Measurements from ENCODE around the gene THAP2. TPM values are rescaled to one million over a fixed set of nuclear protein-coding genes. Genes with fewer than 3 reads are reported as not detected.
A peak's percentile ranks its signal among the peaks of the same experiment; 100 is the strongest.
"Not testable (repeated sequence)": the region's sequence is repeated elsewhere in the genome, so short reads cannot be mapped to it uniquely, and the experiment has no call there.

The THAP2 gene
- total RNA-seq, 1 donor from 2014 or later: 5.9 TPM

DNA sequence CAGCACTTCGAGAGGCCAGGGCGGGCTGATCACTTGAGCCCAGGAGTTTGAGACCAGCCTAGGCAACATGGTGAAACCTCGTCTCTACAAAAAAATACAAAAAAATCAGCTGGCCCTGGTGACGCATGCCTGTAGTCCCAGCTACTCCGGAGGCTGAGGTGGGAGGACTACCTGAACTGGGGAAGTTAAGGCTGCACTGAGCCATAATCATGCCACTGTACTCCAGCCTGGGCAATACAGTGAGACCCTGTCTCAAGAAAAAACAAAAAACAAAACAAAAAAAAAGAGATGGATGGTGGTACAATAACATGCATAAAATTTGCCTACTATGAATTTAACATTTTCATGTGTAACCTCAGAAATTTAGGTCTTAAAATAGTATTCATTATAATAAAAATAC is 2.2 kb downstream of the THAP2 start:
- H3K4me3 Mint-ChIP-seq: no peak overlapping the region
- H3K27ac Mint-ChIP-seq: no peak overlapping the region
- H3K4me1 Mint-ChIP-seq (ENCODE audit: low read depth): peaks cover 36% of the 10 kb centered on the region
- no peaks in the 10 kb centered on the region for H3K27me3 Mint-ChIP-seq (ENCODE audit: insufficient read depth)
- H3K36me3 Mint-ChIP-seq (ENCODE audit: low read depth): peaks cover 22% of the 10 kb centered on the region
- H3K9me3 Mint-ChIP-seq: no peaks in the 10 kb centered on the region
- intact Hi-C loops (cut with micrococcal nuclease): no loop called here
- no peak for DNase-seq (ENCODE audit: low spot score)

DNA sequence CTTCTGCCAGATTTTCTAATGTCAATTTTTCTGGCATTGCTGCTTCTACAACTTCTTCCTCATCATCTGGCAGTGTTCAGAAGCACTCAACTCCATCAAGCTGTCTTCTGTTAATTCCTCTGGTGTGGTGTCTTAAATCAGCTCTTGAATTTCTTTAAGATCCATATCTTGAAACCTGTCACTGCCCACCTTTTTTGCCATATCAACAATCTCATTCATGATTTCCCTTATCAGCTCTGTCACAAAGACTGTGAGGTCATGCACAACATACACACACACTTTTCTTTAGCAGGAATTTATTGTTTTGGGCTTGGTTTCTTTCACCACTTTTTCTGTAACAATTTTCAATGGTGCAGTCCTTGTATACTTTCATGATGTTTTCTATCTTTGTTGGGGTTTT is 7.2 kb downstream of the THAP2 start:
- H3K4me3 Mint-ChIP-seq: no peak overlapping the region
- no peak overlapping the region for H3K27ac Mint-ChIP-seq
- intact Hi-C loops (cut with micrococcal nuclease): no loop called here
- DNase-seq (ENCODE audit: low spot score): no peak
- peaks cover 13% of the 10 kb centered on the region for H3K4me1 Mint-ChIP-seq (ENCODE audit: low read depth)
- H3K27me3 Mint-ChIP-seq (ENCODE audit: insufficient read depth): no peaks in the 10 kb centered on the region
- H3K36me3 Mint-ChIP-seq (ENCODE audit: low read depth): peaks cover 9% of the 10 kb centered on the region
- H3K9me3 Mint-ChIP-seq: no peaks in the 10 kb centered on the region

DNA sequence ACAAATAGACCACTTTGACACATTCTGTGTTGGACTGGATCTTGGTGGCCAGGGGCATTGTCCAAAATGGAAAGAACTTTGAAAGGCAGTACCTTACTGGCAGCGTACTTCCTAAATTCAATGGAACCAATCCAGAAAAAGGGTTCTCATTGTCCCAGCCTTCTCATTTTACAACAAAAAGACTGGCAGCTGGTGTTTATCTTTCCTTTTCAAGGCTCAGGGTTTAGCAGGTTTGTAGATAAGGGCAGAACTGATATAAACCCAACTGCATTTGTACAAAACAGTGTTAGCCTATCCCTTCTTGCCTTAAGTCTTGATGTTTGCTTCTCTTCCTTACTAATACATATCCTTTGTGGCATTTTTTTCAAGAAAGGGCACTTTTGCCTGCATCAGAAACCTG is 7.7 kb downstream of the THAP2 start:
- Mint-ChIP-seq H3K36me3 (ENCODE audit: low read depth) (peaks cover 9% of the 10 kb centered on the region), H3K27me3 (ENCODE audit: insufficient read depth) (no peaks in the 10 kb centered on the region), H3K9me3 (no peaks in the 10 kb centered on the region), H3K27ac (no peak overlapping the region), H3K4me1 (ENCODE audit: low read depth) (peaks cover 12% of the 10 kb centered on the region), H3K4me3 (no peak overlapping the region)
- intact Hi-C loops (cut with micrococcal nuclease): no loop called here
- DNase-seq (ENCODE audit: low spot score): no peak

DNA sequence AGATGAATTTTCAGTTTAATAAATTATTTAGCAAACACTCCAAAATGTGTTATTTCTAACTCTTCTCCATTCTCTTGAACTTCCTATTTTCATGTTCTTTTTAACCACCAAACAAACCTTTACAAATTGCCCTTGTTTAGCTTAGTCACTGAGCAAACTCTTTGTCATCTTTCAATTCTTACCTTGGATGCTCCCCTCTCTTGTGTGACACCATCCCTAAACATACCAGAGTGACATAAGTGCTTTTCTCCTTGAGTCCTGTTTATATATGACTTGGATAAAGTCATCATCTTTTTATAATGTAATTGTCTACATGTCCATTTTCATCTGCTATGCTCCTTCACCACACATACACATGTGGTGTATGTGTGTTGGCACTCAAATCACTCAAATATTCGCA is 18.4 kb downstream of the THAP2 start:
- H3K4me3 Mint-ChIP-seq: no peak overlapping the region
- intact Hi-C loops (cut with micrococcal nuclease): loop anchor here (10.0 kb wide), 1 partner anchor 1318 kb away; the partner anchor contains the start of gene KCNMB4
- H3K4me1 Mint-ChIP-seq (ENCODE audit: low read depth): peaks cover 17% of the 10 kb centered on the region
- H3K36me3 Mint-ChIP-seq (ENCODE audit: low read depth): no peaks in the 10 kb centered on the region
- no peak for DNase-seq (ENCODE audit: low spot score)
- no peaks in the 10 kb centered on the region for H3K9me3 Mint-ChIP-seq
- H3K27ac Mint-ChIP-seq: no peak overlapping the region
- peaks cover 1% of the 10 kb centered on the region for H3K27me3 Mint-ChIP-seq (ENCODE audit: insufficient read depth)

DNA sequence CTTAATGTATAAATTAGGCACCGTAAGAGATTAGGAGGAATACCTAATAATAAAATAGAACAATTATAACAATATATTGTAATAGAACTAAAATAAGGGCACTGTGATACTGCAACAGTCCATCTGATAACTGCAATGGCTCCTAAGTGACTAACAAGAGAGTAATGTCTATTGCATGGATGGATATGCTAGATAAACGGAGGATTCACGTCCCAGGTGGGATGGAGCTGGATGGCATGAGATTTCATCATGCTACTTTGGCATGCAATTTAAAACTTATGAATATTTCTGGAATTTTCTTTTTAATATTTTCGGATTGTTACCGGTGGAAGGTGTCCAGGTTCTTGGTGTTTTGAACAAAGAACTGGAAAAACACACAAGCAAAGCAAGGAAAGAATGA is 19.5 kb downstream of the THAP2 start:
- Mint-ChIP-seq H3K4me1 (ENCODE audit: low read depth) (peaks cover 23% of the 10 kb centered on the region), H3K4me3 (no peak overlapping the region)

DNA sequence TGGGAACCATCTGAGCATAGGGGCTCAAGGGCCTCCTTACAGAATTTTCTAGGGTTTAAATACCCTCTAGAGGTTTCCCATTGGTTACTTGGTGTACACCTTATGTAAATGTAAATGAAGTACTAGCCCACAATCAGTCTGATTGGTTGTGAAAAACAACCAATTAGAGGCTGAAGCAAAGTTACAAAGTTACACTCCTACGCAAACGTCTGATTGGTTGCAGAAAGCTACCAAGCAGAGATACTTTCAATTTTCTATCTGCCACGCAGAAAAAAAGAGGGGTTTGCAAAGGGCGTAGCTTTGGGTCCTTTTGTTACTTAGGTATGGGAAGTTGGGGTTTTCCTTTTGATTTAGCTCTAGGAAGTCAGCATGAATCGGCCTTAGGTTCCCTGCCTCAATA is 20.0 kb downstream of the THAP2 start:
- Mint-ChIP-seq H3K36me3 (ENCODE audit: low read depth) (no peaks in the 10 kb centered on the region), H3K4me3 (peak overlapping the region; percentile 26), H3K9me3 (no peaks in the 10 kb centered on the region), H3K27me3 (ENCODE audit: insufficient read depth) (peaks cover 1% of the 10 kb centered on the region), H3K4me1 (ENCODE audit: low read depth) (peaks cover 23% of the 10 kb centered on the region), H3K27ac (no peak overlapping the region)
- intact Hi-C loops (cut with micrococcal nuclease): loop anchor here (10.0 kb wide), 1 partner anchor 1319 kb away; the partner anchor contains the start of gene KCNMB4
- no peak for DNase-seq (ENCODE audit: low spot score)

More for the DNA sequence above, 19.5 kb downstream of the THAP2 start:
- DNase-seq (ENCODE audit: low spot score): no peak
- H3K36me3 Mint-ChIP-seq (ENCODE audit: low read depth): no peaks in the 10 kb centered on the region
- intact Hi-C loops (cut with micrococcal nuclease): loop anchor here (10.0 kb wide), 1 partner anchor 1319 kb away; the partner anchor contains the start of gene KCNMB4
- H3K27me3 Mint-ChIP-seq (ENCODE audit: insufficient read depth): peaks cover 1% of the 10 kb centered on the region
- H3K9me3 Mint-ChIP-seq: no peaks in the 10 kb centered on the region
- H3K27ac Mint-ChIP-seq: no peak overlapping the region

DNA sequence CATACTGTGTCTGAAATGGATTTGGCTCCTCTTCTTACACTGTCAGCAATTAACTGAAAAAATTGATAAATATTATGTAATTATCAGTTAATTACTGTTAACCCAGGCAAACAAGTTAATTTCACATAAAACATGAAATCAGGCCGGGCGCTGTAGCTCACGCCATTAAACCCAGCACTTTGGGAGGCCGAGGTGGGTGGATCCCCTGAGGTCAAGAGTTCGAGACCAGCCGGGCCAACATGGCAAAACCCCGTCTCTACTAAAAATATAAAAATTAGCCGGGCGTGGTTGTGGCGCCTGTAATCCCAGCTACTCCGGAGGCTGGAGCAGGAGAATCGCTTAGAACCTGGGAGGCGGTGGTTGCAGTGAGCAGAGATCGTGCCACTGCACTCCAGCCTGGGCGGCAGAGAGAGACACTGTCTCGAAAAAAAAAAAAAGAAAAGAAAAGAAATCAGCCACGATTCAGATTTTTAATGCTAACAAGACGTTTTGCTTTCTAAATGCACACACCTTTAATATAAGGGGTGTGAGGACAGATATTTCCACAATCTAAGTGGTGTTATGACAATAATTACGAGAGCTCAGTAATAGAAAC is 21.3 kb downstream of the THAP2 start:
- Mint-ChIP-seq H3K27ac (peak overlapping the region; percentile 93), H3K27me3 (ENCODE audit: insufficient read depth) (no peaks in the 10 kb centered on the region), H3K36me3 (ENCODE audit: low read depth) (no peaks in the 10 kb centered on the region), H3K9me3 (no peaks in the 10 kb centered on the region), H3K4me1 (ENCODE audit: low read depth) (peaks cover 23% of the 10 kb centered on the region), H3K4me3 (peak overlapping the region; percentile 94)
- intact Hi-C loops (cut with micrococcal nuclease): loop anchor here (5.0 to 10.0 kb wide), 2 partner anchors 1321 to 1948 kb away; partner anchors contain the start of genes KCNMB4 and RAB3IP
- no peak for DNase-seq (ENCODE audit: low spot score)

DNA sequence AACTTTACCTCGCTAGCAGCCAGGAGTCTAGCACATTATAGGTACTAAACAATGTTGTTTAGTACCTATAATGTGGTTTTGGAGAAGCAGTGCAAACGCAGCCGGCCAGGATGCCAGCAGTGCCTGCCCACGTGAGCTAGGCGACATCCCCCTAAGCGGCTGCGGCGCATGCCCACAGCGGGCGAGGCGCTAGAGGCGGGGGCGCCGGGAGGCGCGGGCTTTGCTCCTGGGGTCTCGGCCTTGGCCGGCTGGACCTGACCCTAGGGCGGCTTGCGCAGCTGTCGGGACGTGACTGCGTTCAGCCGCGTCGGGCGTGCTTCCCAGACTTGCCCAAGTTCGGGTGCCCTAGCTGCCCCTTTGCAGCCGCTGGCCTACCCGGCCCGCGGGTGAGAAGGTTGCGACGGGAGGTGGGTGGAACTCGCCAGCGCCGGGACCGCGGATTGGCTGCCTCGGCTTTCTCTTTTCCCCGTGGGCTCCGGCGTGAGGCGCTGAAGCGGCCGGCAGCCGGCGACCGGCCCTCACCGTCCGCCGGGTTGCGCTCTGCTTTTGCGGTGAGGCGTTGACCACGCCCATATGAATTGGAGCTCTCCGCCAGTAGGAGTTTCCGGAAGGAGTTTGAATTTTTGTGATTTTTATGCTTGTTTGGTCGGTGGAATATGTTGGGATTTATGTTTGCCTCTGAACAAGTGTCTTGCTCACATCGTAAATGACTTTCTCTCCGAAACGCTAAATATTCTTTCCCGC is 22.0 kb downstream of the THAP2 start, which contains the start of gene TMEM19:
Gene TMEM19 (plus strand): TSS at position 169 of the 744 bp plus-strand sequence. CDS start 599 bp downstream, outside the sequence.
- Mint-ChIP-seq H3K27me3 (ENCODE audit: insufficient read depth) (no peaks in the 10 kb centered on the region), H3K36me3 (ENCODE audit: low read depth) (no peaks in the 10 kb centered on the region), H3K4me1 (ENCODE audit: low read depth) (peaks cover 23% of the 10 kb centered on the region), H3K9me3 (no peaks in the 10 kb centered on the region), H3K4me3 (peak within 1 kb of the TSS; percentile 94), H3K27ac (peak within 1 kb of the TSS; percentile 93)
- intact Hi-C loops (cut with micrococcal nuclease): loop anchor here (1.0 to 10.0 kb wide), 6 partner anchors 22 to 1949 kb away; partner anchors contain the start of genes CNOT2, KCNMB4, RAB21 and RAB3IP
- DNase-seq (ENCODE audit: low spot score): peak; percentile 78

DNA sequence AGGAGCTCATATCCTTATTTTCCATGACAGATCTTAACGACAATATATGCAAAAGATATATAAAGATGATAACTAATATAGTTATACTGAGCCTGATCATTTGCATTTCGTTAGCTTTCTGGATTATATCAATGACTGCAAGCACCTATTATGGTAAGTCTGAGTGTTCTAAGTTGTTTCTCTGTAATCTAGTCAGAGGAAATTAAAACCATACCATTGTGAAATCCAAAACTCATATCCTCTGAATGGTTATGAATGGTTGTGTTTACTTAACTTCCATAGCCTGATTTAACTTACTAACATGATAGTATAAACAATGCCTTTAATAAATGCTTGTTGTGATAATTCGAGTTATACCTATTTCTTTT is 22.5 kb downstream of the THAP2 start:
- no peaks in the 10 kb centered on the region for H3K9me3 Mint-ChIP-seq
- no peak for DNase-seq (ENCODE audit: low spot score)
- peak overlapping the region; percentile 94 for H3K4me3 Mint-ChIP-seq
- intact Hi-C loops (cut with micrococcal nuclease): loop anchor here (1.0 to 10.0 kb wide), 6 partner anchors 22 to 1949 kb away; partner anchors contain the start of genes CNOT2, KCNMB4, RAB21 and RAB3IP
- H3K36me3 Mint-ChIP-seq (ENCODE audit: low read depth): no peaks in the 10 kb centered on the region
- no peaks in the 10 kb centered on the region for H3K27me3 Mint-ChIP-seq (ENCODE audit: insufficient read depth)
- H3K27ac Mint-ChIP-seq: peak overlapping the region; percentile 93
- H3K4me1 Mint-ChIP-seq (ENCODE audit: low read depth): peaks cover 24% of the 10 kb centered on the region

DNA sequence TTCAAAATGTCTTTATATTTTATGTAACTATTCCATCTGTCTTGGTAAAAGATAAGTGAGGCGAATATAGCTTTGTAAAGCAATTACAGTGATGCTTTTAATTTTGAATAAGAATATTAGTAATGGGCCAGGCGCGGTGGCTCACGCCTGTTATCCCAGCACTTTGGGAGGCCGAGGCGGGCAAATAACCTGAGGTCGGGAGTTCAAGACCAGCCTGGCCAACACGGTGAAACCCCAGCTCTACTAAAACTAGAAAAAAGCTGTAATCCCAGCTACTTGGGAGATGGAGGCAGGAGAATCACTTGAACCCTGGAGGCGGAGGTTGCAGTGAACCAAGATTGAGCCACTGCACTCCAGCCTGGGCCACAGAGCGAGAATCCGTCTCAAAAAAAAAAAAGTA is 23.1 kb downstream of the THAP2 start:
- not testable (repeated sequence) for H3K9me3 Mint-ChIP-seq; DNase-seq (ENCODE audit: low spot score); H3K27me3 Mint-ChIP-seq (ENCODE audit: insufficient read depth); H3K27ac Mint-ChIP-seq; H3K4me3 Mint-ChIP-seq; H3K36me3 Mint-ChIP-seq (ENCODE audit: low read depth)
- intact Hi-C loops (cut with micrococcal nuclease): loop anchor here (2.0 to 10.0 kb wide), 3 partner anchors 1322 to 1950 kb away; partner anchors contain the start of genes CNOT2, KCNMB4 and RAB3IP
- H3K4me1 Mint-ChIP-seq (ENCODE audit: low read depth): peaks cover 29% of the 10 kb centered on the region

DNA sequence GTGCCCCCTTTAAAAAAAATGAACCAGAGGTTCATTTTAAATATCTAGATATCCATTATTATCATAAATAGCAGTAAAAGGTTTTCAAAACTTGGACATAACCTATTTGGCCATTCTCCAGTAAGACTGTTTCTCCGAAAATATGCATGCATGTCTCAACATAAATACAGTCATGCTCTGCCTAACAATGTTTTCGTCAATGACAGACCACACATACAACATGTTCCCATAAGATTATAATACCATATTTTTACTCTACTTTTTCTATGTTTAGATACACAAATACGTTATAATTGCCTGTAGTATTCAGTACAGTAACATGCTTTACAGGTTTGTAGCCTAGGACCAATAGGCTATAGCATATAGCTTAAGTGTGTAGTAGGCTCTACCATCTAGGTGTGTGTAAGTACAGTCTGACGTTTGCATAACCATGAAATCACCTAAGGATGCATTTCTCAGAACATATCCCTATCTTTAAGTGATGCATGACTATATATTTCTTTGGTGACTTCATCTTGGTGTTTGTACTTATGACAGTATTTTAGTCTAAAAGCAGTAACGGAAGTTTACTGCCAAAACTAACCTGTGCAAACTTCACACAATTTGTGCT is 25.0 kb downstream of the THAP2 start:
- Mint-ChIP-seq H3K27ac (no peak overlapping the region), H3K27me3 (ENCODE audit: insufficient read depth) (no peaks in the 10 kb centered on the region)

DNA sequence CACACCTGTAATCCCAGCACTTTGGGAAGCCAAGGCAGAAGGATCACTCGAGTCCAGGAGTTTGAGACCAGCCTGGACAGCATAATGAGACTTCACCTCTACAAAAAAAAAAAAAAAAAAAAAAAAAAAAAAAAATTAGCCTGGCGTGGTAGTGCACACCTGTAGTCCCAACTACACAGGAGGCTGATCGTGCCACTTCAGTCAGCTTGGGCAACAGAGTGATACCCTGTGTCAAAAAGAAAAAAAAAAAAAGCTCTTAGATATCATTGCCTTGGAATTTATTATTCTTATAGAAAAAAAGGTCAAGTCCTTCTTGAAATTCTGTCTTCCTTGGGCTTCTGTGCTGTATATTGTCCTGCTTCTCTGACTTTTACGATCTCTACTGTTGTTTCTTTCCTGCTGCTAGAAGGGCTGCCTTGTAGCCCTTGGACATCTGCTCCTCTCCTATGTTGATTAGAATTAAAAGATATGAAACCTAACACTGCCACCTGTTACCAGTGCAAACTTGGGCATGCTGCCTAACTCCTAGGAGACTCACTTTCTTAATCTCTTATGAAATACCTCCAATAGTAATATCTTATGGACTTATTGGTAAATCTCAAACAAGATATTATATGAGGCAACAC is 27.5 kb downstream of the THAP2 start:
- Mint-ChIP-seq H3K4me3 (no peak overlapping the region), H3K27me3 (ENCODE audit: insufficient read depth) (no peaks in the 10 kb centered on the region), H3K27ac (no peak overlapping the region), H3K9me3 (no peaks in the 10 kb centered on the region), H3K4me1 (ENCODE audit: low read depth) (peaks cover 23% of the 10 kb centered on the region), H3K36me3 (ENCODE audit: low read depth) (peaks cover 3% of the 10 kb centered on the region)
- no peak for DNase-seq (ENCODE audit: low spot score)
- intact Hi-C loops (cut with micrococcal nuclease): no loop called here

More for the DNA sequence above, 25.0 kb downstream of the THAP2 start:
- Mint-ChIP-seq H3K4me3 (no peak overlapping the region), H3K36me3 (ENCODE audit: low read depth) (peaks cover 2% of the 10 kb centered on the region), H3K4me1 (ENCODE audit: low read depth) (peaks cover 26% of the 10 kb centered on the region), H3K9me3 (no peaks in the 10 kb centered on the region)
- intact Hi-C loops (cut with micrococcal nuclease): loop anchor here (5.0 to 10.0 kb wide), 2 partner anchors 1324 to 1952 kb away; partner anchors contain the start of genes KCNMB4 and RAB3IP
- no peak for DNase-seq (ENCODE audit: low spot score)
